Measurements from ENCODE around the gene HIVEP1. TPM values are rescaled to one million over a fixed set of nuclear protein-coding genes. Genes with fewer than 3 reads are reported as not detected.

HIVEP1 gene
- total RNA-seq, 1 donor from 2014 or later, result 19.6 TPM

DNA sequence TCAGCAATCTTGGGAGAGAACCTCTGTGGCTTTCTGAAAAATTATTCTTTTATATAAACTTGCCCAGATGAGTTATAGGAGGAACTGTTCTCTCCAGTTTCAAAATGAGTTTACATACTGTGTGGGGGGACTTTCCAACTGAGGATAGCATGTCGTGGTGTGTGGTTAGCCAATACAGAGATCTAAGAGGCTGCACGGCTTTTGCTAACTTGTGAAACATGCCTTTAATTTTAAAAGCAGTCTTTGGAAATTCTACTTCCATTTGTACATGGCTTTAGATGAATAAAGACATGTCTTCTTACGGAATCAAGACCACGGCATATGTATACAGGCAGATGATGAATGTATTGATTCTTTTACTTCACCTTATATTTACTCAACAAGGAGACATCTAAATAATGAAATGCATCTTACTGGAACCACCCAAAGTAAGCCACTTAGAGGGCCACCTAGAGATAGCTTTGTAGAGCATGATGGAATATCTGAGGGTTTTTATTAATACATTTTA is 39.8 kb downstream of the HIVEP1 start:
- DNase-seq, result no peak

DNA sequence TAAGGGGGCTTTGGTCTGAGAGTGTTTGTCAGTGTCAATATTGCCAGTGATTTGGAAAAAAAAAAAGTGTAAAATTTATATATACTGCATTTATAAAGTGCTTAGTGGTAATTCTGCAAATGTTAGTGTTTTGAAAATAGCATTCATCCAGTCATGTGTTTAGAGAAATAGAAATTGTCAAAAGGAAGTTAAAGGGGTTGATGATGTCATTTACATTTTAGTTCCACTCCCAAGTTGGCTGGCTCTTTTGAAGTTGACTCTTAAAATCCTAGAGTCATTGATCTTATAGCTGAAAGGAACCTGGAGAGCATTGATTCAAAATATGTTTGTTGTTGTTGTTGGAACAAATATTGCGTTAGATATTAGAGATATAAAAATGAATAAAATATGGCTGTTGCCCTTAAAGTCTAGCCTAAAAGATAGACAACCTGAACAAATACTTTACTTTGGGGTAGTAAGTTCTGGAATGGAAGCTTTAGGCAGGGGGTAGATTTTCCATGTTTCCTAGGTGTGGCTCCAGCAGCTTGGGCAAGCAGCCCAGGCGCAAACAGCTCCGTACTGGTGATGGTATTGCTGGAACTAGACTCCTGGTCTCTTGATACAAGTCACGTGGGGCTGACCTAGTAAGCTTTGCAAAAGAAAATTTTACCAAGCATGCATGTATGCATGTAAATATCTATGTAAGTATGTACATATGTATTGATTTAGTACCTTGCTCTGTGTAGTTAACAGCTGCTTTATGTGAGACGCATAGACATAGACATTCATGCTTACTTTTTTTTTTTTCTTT is 46.3 kb downstream of the HIVEP1 start:
- no peak for DNase-seq

DNA sequence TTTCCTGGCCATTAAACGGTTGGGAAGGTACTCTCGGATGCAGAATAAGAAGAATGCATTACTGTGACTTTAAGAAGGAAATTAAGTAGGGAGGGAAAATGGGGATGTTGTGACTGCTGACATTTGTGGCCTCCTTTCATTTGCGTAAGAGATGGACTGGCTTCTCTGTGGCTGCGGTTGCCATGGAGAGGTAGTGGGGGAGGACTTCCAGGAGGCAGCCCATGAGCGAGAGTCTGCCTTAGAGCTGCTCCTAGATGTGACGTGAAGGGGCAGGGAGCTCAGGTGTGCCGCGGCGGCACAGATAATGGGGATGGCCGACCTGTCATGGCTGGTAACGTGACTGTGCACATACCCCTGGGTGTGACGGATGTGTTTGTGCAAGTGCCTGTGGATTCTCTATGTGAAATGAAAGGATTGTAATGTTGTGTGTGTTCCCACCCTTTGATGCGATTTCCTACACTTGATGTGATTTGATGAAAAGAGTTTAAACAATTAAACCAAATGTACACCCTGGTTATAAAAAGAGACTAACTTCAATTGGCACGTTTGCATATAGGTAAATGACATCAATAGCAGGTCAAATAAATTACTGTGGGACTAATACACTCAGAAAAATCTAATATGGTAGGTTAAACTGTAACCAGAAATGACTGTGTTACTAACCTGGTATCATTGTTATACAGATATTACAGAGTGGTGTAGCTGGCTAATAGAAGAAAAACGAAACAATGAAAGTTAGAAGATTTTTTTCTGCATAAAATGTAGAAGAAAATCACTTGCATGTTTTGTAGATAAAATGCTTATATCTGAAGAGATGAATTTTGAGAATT is 48.9 kb downstream of the HIVEP1 start:
- DNase-seq, result no peak

DNA sequence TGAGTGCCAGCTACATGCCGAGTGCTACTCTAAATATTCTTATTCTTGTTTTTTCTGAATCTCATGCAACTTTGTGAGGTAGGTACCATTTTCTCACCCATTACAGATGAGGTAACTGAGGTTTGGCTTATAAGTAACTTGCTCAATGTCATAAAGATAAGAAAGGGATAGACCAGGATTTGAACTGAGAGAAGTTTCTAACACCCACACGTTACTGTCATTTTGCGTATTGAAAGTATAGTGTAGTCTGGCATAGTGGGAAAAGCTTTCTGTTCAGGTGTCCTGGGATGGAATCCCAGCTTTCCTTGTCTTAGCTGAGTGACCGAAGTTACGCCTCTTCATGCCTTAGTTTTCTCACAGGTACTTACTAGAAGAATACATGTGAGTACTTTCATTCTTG is 50.5 kb downstream of the HIVEP1 start:
- no peak for DNase-seq

DNA sequence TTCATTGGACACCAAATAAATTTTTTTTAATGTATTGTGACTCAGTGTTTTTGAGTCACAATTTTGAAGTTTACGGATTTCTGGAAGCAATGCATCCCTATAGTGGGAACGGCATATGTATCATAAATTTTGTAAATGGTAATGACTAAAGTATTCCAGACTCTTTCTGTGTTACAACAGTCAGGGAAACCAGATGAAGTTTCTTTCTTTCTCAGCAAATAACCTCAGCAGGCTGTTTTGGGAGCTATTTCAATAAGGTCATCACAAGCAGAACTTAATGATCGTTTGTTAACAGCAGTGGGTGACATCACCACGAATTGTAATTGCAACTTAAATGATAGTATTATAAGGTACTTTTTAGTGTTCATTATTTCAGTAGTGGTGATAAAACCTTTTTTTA is 52.0 kb downstream of the HIVEP1 start:
- no peak for DNase-seq

DNA sequence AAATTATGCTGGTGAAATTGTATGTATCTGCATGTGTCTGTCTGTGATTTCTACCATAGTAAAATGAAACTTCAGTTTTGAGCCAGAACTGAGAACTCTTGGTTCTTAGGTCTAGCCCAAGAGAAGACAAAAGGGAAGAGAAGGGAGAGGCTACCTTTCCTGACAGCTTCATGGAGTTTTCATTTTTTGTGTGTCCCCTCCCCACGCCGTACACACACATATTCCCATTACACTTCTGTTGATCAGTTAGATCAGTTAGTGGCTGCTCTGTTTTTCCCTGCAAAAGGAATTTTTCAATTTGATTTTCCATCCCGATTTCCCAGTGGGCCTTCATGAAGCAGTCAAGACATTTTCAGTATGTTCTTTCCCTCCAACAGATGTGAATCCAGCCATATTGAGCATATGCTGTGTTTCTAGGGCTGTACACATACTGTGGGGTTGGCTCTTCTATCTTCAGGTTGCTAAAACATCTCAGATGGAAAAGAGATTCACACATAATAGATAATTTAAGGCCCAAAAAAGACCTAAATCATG is 52.5 kb downstream of the HIVEP1 start:
- DNase-seq, result no peak

DNA sequence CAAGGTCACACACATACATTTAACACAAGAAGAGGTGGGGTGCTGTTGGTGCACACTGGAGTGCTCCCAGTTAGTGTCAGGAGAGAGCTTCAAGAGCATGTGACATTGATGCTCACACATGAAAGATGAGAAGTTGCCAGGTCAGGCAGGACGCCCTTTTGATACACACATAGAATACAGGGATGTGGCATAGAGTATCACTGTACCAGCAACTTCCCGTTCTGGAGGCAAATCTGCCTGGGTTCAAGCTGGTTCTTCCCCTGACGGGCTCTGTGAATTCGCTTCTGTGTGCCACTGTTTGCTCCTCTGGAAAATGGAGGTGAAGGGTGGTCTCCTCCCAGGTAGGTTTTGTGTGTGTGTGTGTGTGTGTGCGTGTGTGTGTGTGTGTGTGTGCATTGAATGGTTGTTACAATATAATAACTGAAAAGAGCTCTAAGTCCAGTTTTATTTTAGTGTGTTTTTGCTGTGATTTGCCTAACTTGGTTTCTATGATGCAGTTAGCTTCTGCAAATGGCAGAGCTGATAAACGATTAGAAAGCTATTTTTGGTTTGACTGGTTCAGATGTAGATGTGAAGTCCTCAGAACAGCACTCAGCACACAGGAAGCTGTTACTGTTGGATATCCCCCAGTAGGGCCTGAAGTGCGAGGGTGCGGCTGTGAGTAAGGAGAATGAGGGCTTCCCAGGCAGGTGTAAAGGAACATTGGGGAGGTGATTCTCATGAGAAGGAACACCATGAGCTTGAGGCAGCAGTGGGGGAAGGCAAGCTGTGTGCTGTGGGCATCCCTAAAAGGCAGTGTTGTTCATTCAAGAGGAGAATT is 53.4 kb downstream of the HIVEP1 start:
- DNase-seq, result no peak

DNA sequence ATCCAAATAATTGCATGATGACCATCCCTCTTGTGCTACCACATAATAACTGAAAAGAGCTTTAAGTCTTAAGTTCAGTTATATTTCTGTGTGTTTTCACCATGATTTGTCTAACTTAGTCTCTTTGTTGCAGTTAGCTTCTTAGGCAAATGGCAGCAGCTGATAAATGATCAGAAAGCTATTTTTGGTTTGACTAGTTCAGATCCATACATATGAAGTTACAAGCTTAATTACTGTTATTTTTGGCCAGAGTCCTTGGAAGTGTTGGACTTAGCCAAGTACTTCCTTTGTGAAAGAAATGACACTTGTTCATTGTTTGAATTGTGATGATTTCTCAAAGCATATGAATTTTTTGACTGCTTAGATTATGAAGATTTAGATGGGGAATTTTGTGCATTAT is 54.2 kb downstream of the HIVEP1 start:
- peak; percentile 76 for DNase-seq

DNA sequence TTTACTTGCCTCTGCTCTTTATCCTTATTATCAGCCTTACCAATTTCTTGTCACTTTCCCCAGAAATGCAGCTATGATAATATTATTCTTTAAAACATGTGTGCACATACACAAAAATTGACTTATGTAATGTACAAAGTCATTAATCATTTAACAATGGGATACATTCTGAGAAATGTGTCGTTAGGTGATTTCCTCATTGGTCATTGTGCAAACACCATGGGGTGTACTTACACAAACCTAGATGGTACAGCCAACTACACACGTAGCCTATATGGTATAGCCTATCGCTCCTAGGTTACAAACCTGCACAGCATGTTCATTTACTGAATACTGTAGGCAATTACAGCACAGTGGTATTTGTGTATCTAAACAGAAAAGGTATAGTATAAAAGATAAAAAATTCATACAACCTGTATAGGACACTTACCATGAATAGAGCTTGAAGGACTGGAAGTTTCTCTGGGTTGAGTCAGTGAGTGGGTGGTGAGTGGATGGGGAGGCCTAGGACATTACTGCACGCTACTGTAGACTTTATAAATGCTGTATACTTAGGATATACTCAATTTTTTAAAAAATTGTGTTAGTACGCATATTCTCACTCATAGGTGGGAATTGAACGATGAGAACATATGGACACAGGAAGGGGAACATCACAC is 56.9 kb downstream of the HIVEP1 start:
- no peak for DNase-seq

DNA sequence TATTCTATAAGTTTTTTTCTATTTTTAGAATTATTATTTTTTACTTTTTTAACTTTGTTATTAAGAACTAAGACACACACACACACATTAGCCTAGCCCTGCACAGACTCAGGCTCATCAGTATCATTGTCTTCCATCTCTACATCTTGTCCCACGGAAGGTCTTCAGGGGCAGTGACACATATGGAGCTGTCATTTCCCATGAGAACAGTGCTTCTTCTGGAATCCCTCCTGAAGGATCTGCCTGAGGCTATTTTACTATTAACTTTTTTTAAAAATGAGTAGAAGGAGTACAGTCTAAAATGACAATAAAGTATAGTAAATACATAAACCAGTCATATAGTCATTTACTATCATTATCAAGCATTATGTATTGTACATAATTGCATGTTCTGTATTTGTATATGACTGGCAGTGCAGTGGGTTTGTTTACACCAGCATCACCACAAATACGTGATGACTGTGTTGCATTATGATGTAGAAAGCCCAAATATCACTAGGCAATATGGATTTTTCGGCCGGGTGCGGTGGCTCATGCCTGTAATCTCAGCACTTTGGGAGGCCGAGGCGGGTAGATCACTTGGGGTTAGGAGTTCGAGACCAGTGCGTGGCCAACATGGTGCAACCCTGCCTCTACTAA is 57.9 kb downstream of the HIVEP1 start:
- DNase-seq, result no peak

DNA sequence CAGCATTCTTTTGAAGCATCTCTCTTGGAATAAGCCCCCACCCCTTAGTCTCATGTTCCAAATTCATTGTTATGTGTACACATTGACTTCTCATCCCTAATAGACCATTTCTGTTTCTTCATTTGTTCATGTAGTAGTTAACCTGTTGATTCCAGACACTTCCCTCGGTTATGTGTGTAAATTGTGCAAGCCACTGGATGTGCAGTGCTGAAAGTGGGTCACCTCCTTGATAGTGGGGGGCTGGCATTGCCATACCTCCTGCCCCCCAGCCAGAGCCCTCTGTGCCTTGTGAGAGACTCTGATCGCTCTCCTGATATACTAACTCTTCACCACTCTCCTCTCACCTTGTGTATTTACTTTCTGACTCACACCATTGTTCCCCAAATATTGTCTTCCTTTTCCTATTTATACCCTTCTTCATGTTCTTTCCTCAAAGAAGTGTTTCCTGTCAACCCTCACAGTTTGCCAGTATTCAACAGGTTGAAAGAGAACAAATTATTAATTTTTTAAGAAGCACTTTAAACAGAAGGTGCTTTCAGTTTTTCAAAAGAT is 59.0 kb downstream of the HIVEP1 start:
- DNase-seq, result peak; percentile 24

DNA sequence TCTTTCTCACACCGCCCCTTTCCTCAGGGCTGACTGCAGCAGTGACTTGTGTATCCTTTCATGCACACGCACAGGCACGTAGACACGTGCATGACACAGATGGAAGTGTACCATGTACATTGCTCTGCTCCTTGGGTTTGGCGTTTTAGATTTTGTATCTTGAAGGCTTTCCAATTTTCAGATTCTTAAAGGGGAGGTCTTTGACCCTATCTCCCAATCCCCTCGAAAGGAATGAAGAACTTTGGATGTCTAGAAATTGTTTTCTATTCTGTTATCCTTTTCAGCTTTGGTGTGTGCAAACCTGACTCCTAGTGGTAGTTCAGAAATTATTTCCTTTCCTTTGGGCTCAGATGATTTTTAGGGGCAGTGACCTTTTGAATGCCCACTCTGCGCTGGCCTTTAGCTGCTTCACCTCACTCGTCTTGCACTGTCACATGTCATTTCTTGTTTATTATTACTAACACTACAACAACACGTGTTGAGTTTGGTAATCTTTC is 63.0 kb downstream of the HIVEP1 start:
- peak; percentile 36 for DNase-seq

DNA sequence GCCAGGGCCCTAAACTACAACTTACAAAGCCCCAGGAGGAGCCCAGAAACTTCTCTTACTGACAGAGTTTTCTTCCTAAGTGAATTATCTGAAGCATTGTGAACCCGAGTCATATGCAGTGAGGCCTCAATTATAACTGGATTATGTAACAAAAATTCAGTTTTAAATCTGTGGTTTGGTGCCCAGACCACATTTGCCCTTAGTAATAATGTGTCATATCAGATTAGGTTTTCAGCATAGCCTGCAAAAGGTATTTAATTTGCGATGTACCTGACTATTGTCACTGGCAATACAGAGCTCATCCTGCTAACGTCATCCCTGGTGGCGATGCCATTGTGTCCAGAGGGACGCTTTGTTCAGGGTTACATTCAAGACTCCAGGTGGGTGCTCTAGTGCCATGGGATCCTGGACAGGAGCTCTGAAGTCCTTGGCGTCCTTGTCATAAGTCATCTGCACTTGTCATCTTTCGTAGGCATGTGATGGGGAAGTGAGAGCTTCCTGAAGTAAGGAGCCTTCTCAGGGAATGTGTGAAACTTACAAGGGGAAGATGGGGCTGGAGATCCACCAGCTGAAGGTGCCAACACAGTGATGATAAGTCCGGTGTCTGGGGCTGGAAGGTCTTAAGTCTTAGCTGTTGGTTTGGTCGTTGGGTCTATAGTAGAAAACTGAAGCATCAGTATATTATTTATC is 65.1 kb downstream of the HIVEP1 start:
- no peak for DNase-seq

DNA sequence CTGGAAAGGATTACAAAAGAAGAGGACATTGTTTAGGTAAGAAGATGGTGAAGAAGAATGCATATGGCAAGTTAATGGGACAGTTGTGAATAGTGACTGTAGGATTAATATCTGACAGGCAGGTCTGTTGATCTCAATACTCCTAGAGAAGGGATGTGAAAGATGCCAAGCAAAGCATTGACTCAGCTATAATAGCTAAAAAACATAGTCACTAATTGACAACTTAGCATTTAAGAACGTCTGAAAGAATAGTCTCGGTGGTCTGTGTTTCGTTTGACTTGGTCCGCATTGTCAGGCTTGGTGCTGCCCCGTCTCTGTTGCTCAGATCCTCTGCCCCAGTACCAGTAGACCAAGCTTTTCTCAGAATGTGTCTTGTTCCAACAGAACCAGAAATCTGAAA is 65.9 kb downstream of the HIVEP1 start:
- no peak for DNase-seq

DNA sequence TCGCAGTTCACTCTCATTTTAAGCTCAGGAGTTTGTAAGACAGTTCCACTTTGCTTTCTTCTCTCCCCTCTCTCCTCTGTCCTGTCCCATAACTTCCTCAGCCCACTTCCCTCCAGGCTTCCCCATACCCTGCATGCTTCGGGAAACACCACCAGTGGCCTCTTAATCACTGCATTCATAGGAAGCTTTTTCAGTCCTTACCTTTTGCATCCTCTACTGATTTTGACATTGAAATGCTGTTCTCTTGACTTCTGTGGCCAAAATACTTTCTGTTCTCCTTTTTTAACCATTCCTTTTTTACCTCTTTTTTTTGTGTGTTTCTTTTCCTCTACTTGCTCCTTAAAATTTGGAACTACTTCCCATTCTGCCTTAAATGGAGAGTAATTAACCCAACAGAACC is 69.7 kb downstream of the HIVEP1 start:
- no peak for DNase-seq

DNA sequence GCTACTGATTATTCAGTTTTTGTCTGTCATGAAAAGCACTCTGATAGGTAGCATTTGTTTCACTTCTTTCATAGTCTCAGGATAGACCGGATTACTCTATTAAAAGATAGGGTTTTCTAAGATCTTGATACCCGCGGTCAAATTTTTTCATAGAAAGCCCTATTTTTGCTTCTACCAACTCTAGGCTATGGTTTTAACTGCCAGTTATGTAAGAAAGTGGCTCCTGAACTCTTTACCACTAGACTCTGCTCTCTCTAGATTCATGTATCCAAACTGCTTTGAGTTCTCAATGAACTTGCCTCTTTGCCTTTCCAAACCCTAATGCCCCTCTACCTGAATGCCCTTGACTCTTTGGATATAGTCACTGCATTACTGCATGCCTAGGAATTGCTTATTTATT is 70.3 kb downstream of the HIVEP1 start:
- no peak for DNase-seq

DNA sequence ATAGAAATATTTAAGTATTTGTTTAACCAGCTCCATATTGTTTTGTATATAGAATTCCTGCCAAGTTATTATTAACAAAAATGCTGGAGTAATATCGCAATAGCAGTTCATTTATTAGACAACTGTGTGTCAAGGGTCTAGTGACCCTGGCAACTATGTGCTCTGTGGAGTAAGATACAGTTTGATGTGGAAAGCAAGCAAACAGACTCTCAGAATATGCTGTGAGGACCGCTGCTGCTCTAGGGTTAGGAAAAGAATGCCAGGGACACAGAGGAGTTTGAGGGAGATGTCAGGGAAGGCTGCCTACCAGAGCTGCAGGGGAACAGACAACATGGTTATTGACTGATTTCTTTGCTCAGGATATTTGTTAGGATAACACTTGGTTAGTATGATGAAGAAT is 71.2 kb downstream of the HIVEP1 start:
- DNase-seq, result no peak

DNA sequence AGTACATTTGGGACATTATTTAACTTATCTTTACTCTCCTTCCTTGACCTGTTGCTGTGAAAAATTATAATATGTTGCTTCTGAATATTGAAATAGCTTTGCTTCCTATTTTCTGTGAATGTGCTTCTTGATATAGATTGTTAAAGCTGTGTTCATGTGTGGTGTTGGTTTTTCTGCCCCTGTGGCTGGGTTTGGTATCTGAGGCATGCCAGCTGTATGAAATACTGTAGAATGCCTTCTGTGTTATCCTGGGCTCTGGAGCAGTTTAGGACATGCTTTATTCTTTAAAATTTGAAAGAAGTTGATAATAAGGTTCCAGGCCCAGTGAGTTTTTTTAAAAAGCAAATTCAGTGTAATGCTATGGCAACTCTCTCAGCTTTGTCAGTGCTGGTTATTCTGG is 71.7 kb downstream of the HIVEP1 start:
- DNase-seq, result no peak

DNA sequence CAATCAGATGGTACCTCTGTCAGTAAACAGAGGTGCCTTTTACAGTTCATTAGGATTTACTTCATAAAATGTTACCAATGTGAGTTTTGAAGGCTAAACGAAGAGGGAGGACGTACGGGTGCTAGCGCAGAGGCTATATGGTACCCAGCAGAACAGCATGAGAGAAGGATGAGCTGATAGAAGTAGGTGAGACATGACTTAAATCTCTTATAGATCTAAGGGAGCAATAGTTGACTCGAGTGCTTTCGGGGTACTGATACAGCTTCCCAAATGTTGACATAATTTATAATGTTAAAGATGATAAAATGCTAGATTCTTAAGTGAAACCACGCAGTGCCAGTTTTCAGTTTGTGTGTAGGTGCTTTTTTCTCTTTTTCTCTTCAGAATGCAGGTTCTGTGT is 72.6 kb downstream of the HIVEP1 start:
- no peak for DNase-seq

DNA sequence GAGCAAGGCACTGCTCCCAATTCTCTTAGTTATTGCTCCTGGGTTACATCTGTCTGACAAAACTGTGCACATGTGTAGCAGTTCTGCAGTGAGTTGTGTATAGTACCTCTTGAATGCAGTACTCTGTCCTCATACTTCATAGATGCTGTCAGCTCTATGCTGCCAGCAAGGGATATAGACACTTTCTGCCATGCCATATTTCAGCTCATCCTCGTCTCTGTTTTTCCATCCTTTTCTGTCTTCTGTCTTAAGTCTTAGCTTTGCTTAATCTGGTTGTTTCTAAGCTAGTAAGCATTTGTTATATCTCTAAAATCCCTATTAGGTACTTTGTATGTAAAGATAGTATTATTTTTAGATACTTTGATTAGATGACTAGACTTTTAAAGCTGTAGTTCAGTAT is 76.4 kb downstream of the HIVEP1 start:
- no peak for DNase-seq

DNA sequence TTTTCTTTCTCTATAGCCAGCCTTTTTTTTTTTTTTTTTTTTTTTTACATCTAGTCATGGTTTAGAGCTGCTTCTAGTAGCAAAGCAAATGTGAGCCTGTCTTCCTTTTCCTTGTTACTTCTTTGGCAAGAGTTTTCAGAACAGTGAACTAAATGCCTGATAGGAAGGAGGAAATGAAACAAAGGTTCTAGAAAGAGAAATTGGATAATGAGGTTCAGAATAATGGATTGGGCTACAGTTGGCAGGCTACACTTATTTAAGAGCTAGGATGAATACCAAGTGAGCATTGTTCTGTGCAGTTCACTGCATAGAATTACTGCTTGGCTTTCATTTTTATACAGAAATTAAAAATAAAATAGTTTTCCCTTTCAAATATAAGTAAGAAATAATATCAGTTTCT is 78.6 kb downstream of the HIVEP1 start:
- peak; percentile 37 for DNase-seq
